ENCODE data around the gene WNT1. TPM values are rescaled to one million over a fixed set of nuclear protein-coding genes. Genes with fewer than 3 reads are reported as not detected.
A peak's percentile ranks its signal among the peaks of the same experiment; 100 is the strongest.

Gene WNT1
- total and polyA plus RNA-seq, 10 of the 15 experiments (the other 5 are each of a cell fraction or from before 2014, with no cell fraction given), result not detected

DNA sequence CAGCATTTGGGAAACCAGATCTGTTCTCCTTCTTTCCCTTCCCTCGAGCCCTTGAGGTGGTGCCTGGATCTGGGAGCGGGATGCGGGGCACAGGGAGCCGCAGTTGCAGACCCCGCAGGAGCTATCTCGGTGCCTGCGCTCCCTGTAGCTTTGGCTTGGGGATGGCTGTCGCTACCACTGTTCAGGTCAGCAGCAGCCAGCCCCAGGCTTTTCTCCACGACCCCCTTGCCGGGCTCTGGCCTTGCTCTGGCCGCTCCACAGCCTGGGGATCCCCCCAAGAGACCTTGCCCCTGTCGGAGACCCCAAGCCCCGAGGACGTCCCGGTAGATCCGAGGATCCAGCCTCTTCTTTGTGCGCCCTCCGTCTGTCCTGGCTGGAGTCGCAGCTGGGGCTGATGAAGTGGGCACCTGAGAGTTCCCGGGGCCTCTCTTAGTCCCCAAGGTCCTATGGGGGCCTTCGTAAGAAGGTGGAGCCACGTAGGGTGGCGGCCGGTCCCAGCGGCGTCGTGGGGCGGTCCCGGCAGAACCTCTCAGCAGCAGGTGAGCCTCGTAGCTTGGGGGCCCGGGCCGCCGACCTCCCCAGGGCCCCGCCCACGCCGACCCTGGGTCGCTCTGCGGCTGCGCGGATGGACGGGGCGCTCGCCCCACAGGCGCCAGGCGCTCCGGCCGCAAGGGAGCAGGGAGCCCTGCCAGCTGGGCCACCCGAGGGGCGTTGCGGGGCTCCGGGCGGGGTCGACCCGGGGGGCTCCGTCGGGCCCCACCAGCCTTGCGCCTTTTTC lies 19.8 kb downstream of the WNT1 start (continued):
- TF ChIP-seq LARP7 (IDR thresholded peaks at IDR 0.05) (0 out of 2 replicates have a peak, but pooled peaks have one; percentile 56), PAX5 (IDR thresholded peaks at IDR 0.05; ENCODE audit: borderline replicate concordance, low read depth, low read length) (no peak), CBFB (IDR thresholded peaks at IDR 0.05; ENCODE audit: low read depth) (no peak), GATAD2B (conservative IDR thresholded peaks at IDR 0.05; ENCODE audit: low read depth) (0 out of 2 replicates have a peak, but pooled peaks have one; percentile 29), EP300 (IDR thresholded peaks at IDR 0.05; ENCODE audit: borderline replicate concordance in 1 of 2, control insufficient read depth in 1 of 2, low read depth in 2 of 2, low read length in 2 of 2) (no peak), RAD51 (IDR thresholded peaks at IDR 0.05) (no peak), RCOR1 (conservative IDR thresholded peaks at IDR 0.05; ENCODE audit: low read depth, low read length) (no peak), ZBTB33 (IDR thresholded peaks at IDR 0.05) (no peak), DPF2 (IDR thresholded peaks at IDR 0.05) (peak; percentile 65), ESRRA (IDR thresholded peaks at IDR 0.05; ENCODE audit: low read length) (no peak), NFXL1 (IDR thresholded peaks at IDR 0.05; ENCODE audit: borderline replicate concordance) (no peak), SP1 (IDR thresholded peaks at IDR 0.05; ENCODE audit: low read depth, low read length) (no peak), MXI1 (IDR thresholded peaks at IDR 0.05; ENCODE audit: low read depth, low read length) (no peak), ATF2 (IDR thresholded peaks at IDR 0.05; ENCODE audit: low read length) (no peak)

Data from GM12878 (cell line).